NB4 (cell line): ENCODE results near the gene MEGF11.

ENCODE experiments used
- DNase-seq: peaks from one replicate; pipeline ENCODE4 v3.0.0; 2010; ENCODE audit warnings: low read depth
- H3K4me3 ChIP-seq: one replicate; pipeline ENCODE4 v1.5.1; 2011; ENCODE audit warnings: mild to moderate bottlenecking, low read depth, low read length, moderate library complexity
- CTCF ChIP-seq: IDR thresholded peaks from one replicate; pipeline ENCODE4 v1.5.1; 2012; ENCODE audit warnings: low read depth, low read length
- MAX ChIP-seq: IDR thresholded peaks from 2 replicates; pipeline ENCODE4 v1.6.1; 2011; ENCODE audit warnings: low read depth, low read length
- MYC ChIP-seq: IDR thresholded peaks from 2 replicates; pipeline ENCODE4 v1.6.1; 2011; ENCODE audit warnings: low read depth, low read length
- POLR2A ChIP-seq: IDR thresholded peaks from 2 replicates; pipeline ENCODE4 v1.6.1; 2011; ENCODE audit warnings: mild to moderate bottlenecking; ENCODE audit not compliant: insufficient read length; ENCODE audit errors: extremely low read depth

The MEGF11 gene

GRCh38 chr15:65923264-65923663, 330.3 kb downstream of the MEGF11 start:
- H3K4me3 ChIP-seq: no peak overlapping the region
- TF ChIP-seq POLR2A: no peak
- no peak for TF ChIP-seq MYC
- TF ChIP-seq CTCF: no peak
- TF ChIP-seq MAX: no peak
- DNase-seq: no peak

GRCh38 chr15:65922621-65923020, 330.9 kb downstream of the MEGF11 start:
- TF ChIP-seq MYC: no peak
- no peak for TF ChIP-seq POLR2A
- TF ChIP-seq CTCF: no peak
- TF ChIP-seq MAX: no peak

GRCh38 chr15:65921780-65922179, 331.8 kb downstream of the MEGF11 start:
- TF ChIP-seq POLR2A: no peak
- TF ChIP-seq CTCF: no peak
- TF ChIP-seq MYC: no peak
- no peak for TF ChIP-seq MAX
- no peak overlapping the region for H3K4me3 ChIP-seq
- DNase-seq: no peak

More at GRCh38 chr15:65922621-65923020, 330.9 kb downstream of the MEGF11 start:
- no peak for DNase-seq
- H3K4me3 ChIP-seq: no peak overlapping the region

- TF ChIP-seq MAX: no peak
- TF ChIP-seq MYC: no peak
- no peak for TF ChIP-seq POLR2A
- no peak for DNase-seq
- H3K4me3 ChIP-seq: no peak overlapping the region
Measured at GRCh38 chr15:65920825-65921309, 332.7 kb downstream of the MEGF11 start.

- H3K4me3 ChIP-seq: no peak overlapping the region
- no peak for DNase-seq
- TF ChIP-seq CTCF: no peak
- no peak for TF ChIP-seq MAX
- TF ChIP-seq MYC: no peak
- TF ChIP-seq POLR2A: no peak
Measured at GRCh38 chr15:65920121-65920520, 333.4 kb downstream of the MEGF11 start.

GRCh38 chr15:65919353-65919752, 334.2 kb downstream of the MEGF11 start:
- TF ChIP-seq MAX (no peak), MYC (no peak), POLR2A (no peak), CTCF (no peak)
- DNase-seq: no peak
- H3K4me3 ChIP-seq: no peak overlapping the region
